ENCODE results near the gene H2BK1.

H2BK1 gene

DNA sequence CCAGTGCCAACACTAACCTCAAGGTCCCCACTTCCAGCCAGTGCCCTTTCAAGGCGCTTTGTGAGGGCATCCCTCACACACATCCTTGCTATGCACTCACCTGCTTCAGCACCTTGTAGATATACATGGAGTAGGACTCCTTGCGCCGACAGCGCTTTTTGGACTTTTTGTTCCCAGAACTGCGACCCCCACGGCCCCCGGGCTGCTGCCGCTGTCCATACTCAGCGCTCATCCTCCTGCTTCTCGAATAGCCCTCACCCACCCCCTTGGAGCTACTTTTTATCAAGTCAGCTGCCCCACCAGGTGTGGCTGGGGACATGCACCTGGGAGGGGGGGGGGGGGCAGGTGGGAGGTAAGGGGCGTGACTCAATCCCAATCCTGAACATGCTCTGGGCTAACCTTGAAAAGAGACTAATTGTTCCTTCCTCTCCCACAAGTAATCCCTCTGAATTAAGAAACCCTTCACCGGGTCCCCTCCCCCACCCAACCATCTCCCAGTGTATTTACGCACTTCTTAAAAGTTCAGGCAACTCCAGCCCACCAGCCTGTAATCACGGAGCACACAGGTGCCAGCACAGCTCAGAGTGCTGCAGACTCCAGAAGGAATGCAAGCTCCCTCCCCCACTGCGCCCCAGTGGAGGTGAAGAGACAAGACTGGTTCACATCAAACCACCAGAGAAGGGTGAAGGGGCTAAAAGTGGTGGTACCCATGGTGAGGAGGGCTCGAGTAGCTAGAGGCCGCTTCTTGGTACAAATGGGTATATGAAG, at the start of gene H2BK1:
Gene H2BK1 (minus strand): TSS at position 402 of the 768 bp plus-strand sequence. CDS start 170 bp downstream, at position 232.
- DNase-seq (ENCODE audit: low read depth in 3 of 3, low spot score in 1 of 3), result no peak

DNA sequence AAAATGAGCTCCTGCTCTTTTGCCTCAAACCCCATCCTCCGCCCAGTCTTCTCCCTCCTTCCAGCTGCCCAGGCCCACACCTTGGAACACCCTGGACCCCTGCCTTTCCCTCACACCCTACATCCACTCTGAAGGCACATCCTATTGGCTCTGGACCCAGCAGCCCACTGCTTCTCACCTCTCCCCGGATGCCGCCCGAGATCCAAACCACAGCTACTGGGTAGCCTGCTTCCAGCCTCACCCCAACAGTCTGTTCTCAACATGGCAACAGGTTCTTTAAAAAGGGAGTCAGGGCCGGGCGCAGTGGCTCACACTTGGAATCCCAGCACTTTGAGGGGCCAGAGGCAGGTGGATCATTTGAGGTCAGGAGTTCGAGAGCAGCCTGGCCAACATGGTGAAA, 47.7 kb upstream of the H2BK1 start:
- no peak for DNase-seq (ENCODE audit: low read depth in 3 of 3, low spot score in 1 of 3)

DNA sequence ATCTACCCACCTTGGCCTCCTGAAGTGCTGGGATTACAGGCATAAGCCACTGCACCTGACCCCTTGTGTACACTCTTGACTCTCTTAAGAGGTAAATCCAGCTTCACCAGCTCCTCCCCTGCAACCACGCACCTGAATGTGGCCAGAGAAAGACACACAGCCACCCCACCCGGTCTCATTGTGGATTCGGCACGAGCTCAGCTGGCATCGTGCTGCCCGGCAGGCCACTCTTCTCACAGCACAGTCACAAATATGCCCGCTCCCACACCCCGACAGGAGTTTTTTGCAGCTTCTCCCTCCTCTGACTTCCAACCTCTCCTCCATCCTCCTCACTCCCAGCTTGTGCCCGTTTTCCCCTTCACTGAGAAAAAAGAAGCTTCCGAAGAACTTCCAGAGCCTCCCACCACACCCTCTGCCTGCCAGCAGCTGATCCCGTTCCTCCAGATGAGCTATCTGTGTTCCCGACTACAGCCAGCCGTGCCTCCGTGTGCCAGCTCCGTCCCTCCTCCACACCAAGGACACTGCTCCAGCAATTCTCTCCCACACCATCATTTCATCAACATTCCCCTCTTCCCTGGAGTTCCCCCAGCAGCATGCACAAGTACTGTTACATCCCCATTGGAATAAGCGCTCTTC, 46.2 kb upstream of the H2BK1 start:
- DNase-seq (ENCODE audit: low read depth in 3 of 3, low spot score in 1 of 3), result no peak

DNA sequence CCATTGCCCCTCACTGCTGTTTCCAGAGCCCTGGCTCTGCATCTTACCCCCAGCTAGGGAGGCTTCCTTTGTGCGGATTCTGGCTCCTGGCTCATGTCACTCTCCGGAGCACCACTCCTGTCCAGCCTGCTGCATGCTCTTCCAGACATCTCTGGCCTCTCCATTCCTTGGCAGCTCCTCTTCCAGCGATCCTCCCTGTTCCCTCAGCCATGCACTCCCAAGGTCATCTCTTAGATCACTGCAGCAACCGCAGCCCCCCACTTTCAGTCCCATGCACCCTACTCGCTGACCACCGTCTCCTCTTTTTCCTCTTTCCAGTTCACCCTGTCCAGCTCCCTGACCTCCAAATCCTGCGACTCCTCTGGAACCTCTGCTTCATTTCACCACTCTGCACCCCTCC, 45.1 kb upstream of the H2BK1 start:
- DNase-seq (ENCODE audit: low read depth in 3 of 3, low spot score in 1 of 3), result no peak

DNA sequence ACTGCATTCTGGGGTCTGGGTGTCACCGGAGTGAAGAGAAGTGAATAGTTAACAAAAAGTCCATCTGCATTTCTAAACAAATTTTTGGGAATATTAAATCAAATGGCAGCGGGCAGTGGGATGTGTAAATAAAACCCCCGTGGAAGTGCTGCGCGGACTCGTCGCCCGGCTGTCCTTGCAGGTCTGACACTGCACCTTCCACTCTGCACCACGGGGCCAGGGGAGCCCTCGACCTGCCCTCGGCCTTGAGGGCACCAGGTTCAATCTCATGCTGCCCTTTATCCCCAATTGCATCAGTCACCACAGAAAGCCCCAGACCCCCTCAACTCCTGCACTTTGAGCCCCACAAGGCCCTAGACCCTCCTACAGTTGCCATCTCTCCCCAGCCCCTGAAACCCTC, 44.6 kb upstream of the H2BK1 start:
- DNase-seq (ENCODE audit: low read depth in 3 of 3, low spot score in 1 of 3), result no peak

DNA sequence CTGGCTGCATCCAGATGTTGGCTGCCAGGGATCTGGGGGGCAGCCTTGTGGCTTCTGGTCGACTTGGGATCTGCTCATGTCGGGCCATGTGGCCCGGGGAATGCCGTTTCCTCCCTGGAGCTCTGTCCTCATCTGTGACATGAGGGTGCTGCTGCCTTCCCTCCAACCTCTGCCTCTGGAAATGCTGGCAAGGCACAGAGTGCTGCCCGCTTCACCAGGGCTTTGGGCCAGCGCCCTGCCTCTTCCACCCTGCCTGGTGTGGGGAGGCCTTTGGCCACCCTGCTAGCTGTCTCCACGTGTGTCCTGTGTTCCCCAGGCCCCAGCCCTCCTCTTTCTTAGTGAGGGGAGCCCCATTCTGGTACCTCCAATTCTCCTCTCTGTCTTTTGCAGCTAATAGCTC, 44.0 kb upstream of the H2BK1 start:
- DNase-seq (ENCODE audit: low read depth in 3 of 3, low spot score in 1 of 3), result no peak

DNA sequence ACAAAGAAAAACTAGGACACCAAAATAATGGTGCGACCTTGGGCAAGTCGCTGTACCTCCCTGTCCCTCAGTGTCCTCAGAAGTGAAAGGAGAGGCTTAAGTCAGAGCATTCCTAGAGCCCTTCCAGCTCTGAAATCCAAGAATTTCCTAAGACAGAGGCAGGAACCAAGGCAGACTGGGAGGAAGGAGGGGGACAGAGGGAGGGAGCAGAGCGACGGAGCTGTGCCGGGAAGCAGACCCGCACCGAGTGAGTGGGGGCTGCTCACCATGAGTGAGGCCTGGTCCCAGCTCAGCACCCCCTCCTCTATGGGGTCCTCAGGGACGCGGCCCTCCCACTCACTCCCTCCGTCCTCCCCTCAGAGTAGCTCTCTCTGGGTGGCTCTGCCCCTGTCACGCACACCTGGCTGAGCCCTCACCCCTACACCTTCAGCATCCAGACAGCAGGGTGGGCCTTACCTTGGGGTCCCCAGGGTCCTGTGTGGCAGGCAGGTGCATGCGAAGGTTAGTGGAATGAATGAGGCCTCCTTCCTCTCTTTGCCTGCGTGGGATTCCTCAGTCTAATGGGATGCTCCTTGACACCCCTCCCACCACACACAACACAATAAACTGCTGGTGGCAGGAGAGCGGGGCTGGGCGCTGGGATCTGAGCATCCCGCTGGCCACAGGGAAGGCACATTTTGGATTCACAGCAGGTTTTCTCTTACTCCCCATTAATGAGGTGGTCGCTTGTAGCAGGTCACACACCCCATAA, 42.8 kb upstream of the H2BK1 start:
- DNase-seq (ENCODE audit: low read depth in 3 of 3, low spot score in 1 of 3), result no peak

DNA sequence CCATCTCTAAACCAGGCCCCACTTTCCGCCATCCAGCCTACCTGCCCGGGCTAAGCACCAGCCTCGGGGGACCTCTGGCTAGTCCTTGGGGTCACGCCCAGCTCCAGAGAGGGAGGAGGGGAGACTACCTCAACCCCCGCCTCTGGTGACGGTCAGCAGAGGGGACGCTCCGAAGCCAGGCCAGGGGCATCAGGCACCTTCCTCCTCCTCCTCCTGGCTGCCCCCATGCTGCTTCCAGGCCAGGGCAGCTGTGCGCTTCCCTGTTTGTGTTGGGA, 42.2 kb upstream of the H2BK1 start:
- DNase-seq (ENCODE audit: low read depth in 3 of 3, low spot score in 1 of 3), result no peak

DNA sequence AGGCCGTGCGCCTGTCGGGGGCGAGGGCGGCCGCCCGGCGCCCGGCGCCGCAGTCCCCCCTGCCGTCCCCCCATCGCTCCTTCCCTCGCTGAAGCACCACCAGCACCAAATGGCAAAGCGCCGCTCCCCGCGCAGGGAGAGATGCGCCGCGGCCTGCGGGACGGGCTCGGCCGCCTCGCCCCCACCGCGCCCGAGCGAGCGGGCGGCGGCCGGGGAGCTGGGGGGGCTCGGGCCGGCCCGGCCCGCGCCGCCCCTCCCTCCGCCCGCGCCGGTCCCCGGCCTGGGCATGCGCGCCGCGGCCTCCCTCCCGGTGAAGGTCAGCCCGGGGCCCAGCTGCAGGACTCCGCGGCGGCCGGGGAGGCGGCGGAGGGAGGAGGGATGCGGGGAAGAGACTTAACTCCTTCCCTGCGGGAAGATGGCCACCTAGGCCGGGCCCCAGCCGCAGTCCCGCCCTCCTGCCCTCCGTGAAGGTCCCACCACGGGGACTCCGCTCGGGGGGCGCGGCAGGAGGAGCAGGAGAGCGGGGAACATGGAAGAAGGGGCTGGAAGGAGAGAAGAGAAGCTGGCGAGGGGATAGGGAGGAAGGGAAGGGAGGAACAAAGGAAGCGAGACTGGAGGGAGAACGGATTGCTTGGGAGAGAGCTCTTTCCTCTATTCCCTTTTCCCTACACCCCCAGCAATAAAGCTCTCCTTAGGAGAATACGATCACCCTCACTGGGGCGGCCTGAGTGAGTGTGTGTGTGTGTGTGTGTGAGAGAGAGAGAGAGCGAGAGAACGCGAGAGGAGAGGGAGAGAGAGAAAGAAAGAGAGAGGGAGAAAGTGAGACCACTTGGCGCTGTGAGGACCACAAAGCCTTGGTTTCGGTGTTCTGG, 41.6 kb upstream of the H2BK1 start:
- no peak for DNase-seq (ENCODE audit: low read depth in 3 of 3, low spot score in 1 of 3)

DNA sequence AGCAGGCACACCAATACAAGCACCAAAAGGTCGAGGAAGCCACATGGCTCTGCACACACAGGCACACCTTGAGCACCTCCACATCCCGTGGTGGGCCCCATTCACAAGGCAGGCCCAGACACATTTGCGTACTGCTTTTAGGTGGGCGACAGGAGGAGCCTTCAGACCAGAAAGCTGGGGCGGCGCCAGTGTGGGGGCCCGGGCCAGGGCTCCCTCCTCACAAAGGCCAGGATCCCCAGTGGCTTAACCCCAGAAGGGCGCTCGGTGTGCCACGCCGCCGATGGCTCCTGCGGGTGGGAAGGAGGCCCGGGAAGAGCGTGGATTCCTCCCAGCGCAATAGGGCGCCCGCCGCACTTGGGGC, 41.0 kb upstream of the H2BK1 start:
- no peak for DNase-seq (ENCODE audit: low read depth in 3 of 3, low spot score in 1 of 3)

DNA sequence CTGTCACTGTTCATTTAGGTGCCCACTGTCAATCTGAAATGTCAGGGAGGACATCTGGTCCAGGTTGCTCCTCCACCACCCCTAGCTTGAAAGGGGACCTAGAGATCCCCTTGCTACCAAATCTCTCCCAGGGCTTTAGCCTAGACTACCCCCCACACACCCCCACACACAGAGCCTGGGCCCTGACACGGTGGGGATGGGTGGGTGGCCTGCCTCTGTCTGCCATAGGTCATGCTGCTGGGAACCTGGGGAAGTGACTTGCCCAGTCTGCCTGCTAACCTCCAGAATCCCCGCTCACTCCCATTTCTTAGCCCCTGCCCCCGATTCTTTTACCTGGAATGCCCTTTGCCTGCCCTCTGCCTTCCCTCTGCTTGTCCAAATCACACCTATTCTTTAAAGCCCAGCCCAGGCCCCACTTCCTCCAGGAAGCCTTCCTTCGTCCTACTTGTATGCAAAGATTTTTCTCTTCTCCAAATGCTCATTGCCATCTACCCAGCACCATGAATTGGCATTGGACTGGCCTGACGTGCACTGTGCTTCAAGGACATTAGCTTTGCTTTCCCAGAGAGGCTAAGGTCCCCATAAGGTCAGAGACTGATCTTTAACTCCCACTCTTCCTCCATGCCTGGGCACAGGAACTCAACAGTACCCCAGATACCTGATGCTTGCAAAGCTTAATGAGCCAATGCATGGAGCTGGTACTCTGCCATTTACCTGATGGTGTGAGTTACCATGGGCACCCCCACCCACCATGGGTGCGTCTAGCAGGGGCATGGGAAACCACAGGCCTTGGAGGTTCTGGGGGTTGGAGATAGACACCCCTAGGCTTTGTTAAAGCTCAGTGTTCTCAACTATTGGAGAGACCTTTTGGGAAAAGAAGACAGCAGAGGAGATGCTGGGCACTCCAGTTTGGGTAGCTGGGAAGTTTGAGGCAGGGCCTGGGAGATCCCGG, 40.2 kb upstream of the H2BK1 start:
- no peak for DNase-seq (ENCODE audit: low read depth in 3 of 3, low spot score in 1 of 3)

DNA sequence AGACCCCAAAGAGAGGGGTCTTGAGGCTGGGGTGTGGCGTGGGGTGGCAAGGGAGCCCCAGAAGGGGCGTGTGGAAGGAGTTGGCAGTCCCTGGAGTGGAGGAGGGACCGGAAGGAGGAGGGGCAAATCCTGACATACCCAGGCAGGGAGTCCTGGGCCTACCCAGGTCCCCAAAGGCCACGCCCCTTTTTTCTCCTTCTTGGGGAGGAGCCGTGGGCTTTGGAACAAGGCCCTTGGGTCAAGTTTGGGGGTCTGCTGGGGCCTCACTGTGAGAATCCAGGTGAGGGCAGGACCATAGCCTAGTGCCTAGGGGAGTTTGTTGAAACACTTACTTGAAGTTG, 39.4 kb upstream of the H2BK1 start:
- DNase-seq (ENCODE audit: low read depth in 3 of 3, low spot score in 1 of 3), result no peak

DNA sequence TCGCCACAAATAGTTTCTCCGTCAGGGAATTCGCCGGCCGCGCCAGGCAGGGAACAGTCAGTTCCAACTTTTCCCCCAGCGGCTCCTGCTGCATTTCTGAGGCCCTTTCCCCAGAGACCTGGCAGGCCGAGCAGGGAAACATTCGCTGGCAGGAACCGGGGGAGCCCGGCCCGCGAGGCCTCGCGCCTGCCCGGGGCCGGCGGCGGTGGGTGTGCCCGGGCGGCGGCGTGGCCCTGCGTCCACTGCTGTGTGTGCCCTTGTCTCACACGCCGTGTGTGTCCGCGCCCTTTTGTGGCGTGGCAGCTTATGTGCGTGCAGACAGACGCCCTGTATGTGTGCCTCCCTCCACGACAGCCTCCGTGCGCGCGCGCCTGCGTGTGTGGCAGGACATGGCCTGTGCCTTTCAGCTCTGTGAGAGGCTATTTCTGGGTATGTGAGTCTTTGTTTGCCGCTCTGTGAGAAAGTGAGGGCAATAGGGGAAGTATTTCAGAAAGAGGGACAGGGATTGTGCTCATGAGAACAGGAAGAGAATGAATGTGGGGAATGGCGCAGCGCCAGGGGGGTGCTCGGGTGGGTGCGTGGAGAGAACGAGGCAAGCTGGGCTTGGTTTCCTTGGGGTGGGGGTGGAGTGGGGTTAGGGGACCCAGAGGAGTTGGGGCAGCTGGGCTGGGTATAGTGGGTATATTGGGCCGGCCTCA, 38.9 kb upstream of the H2BK1 start:
- no peak for DNase-seq (ENCODE audit: low read depth in 3 of 3, low spot score in 1 of 3)

DNA sequence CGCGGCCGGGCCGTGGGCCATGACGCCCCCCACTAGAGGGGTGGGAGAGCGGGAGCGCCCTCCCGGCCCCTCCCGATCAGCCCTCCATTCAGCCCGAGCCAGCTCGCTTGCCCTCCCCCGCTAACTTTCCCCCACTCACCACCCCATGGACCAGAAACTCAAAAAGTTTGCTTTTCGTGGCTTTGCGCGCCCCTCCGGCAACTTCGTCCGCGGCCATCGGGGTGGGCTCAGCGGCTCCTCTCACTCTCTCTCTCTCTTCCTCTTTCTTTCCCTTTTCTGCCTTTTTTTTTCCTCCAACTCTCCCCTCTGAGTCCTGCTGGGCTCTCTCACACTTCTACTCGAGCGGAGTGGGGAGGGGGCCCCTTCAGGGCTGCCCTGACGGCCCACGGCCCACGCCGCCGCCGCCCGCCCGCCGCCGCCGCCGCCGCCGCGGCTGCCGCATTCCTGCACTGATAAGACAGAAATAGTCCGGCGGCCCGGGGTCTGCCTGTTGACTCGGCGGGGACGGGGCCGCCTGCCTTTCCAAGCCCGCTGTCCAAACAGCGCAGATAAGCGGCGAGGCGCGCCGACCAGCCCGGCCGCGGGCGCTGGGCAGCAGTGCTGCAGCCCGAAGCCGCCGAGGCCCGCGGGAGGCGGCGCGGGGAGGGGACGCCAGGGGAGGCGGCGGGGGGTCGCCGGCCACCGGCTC, 38.2 kb upstream of the H2BK1 start, which contains the start of gene SMARCD3:
Gene SMARCD3 (minus strand): TSS at position 349 of the 688 bp plus-strand sequence. CDS start 132 bp downstream, at position 217.
- DNase-seq (ENCODE audit: low read depth in 3 of 3, low spot score in 1 of 3), result no peak

DNA sequence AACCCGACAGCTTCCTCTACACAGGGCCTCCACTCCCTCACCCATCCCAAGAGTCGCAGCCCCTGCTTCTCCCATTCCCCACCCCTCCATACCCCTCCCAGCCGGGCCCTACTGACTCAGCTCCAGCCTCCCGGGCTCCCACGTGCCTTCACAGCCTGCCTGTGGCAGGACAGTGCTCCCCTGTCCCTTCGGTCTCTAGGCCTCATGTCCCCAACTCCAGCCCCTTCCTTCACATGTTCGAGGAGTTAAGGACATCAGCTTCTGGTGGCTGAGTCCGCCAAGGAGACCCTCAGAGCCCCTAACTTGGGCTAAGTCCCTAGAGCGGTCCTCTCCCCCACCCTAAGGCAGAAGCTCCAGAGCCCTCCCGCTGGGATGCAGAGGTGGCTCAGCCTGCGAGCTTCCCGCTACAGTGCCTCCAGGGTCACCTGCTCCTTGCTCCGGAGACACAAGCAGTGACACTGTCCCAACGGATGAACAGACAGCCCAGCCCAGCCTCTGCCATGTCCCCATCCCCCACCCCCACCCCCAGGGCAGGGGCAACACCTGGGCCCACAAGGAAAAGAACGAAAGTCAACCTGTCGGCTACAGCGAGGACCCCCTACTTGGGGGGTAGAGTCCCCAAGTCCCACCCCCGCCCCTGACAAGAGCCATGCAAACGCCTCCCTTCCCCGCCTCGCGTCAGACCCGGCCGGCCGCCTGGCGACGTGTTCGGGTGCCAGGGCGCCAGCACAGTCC, 37.5 kb upstream of the H2BK1 start:
- no peak for DNase-seq (ENCODE audit: low read depth in 3 of 3, low spot score in 1 of 3)

DNA sequence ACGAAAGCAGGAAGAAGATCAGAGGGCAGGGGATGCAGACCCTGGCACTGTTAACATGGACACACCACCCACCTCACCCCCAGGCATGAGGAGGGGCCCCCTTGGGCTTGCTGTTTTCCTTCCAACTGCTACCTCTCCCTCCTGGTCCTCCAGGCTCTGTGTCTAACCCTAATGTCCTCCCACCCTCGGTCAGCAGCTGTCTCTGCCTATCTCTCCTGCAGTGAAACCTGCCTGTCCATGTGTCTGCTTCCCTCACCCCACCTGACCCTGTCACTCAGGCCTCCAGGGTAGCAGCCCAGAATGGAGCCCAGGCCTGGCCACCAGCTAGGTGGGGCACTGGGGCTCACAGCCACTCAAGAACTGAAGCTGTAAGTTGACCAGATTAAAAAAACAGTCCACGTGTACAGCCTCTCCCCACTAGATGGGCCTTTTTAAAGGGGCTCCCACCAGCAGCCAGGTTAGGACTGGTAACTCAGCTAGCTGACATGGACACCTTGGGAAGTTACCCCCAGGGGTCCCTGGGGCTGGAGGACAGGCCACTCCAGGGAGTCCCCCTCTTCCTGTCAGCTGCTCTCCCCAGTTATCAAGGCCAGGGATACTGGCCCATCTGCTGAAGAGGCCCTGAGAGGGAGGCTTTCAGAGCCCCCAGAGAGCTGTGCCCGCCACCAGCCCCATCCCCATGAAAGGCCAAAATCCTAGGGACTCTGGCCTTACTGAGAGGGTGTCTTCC, 36.7 kb upstream of the H2BK1 start:
- DNase-seq (ENCODE audit: low read depth in 3 of 3, low spot score in 1 of 3), result no peak

DNA sequence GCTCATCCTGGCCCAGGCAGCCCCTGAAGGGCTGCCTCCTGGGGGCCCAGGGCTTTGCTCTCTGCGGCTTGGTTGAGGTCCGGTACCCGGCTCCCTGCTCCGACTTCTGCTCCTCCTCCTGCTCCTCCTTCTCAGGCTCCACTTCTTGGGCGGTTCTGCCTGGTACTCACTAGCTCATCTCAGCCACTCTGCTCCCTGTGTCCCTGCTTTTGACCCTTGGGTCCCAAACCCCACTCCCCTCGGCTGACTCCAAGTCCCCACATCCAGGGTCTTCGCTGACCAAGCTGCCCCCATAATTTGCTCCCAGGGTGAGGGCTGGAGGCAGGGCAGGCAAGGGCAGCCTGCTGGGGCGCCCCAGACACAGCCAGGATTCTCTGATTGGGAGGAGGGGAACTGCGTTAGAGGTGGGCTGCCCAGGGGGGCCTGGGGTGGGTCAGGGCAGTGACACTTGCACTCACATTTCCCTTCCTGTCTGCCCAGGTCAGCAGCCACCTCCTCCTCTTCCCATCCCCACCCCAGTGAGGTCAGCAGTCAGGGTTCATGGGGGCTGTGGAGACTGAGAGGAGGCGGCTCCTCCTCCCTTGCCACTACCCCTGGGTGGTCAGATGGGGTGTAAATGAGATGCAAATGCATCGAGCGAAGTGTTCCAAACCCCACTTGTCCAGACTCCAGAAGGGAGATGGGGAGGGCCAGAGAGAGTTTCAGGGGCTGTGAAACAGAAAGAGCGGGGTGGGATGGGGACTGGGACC, 36.0 kb upstream of the H2BK1 start:
- no peak for DNase-seq (ENCODE audit: low read depth in 3 of 3, low spot score in 1 of 3)
